Fibroblast of villous mesenchyme (primary cell): ENCODE data around the gene KCND1. TPM values are rescaled to one million over a fixed set of nuclear protein-coding genes. Genes with fewer than 3 reads are reported as not detected.

Experiments used
- DNase-seq: peaks from one replicate; pipeline ENCODE4 v3.0.0-alpha.2; 2010; ENCODE audit warnings: low read depth
- H3K4me3 ChIP-seq: 2 replicates; pipeline ENCODE4 v1.5.1; 2011; ENCODE audit warnings: low read depth, mild to moderate bottlenecking, low read length
- total RNA-seq: library from RNA; depleted of rRNA; stranded (reverse); fragments of >200 nt; gene quantifications from 2 replicates; pipeline ENCODE4 v1.2.3, GENCODE V29; 2012
- TF ChIP-seq, protein P1 (sequence below): IDR thresholded peaks from 2 replicates; pipeline ENCODE4 v1.5.1; 2012; ENCODE audit warnings: low read depth, mild to moderate bottlenecking, low read length; ENCODE audit not compliant: insufficient read depth

The KCND1 gene
- total RNA-seq, 1 donor: 2.6 TPM

DNA sequence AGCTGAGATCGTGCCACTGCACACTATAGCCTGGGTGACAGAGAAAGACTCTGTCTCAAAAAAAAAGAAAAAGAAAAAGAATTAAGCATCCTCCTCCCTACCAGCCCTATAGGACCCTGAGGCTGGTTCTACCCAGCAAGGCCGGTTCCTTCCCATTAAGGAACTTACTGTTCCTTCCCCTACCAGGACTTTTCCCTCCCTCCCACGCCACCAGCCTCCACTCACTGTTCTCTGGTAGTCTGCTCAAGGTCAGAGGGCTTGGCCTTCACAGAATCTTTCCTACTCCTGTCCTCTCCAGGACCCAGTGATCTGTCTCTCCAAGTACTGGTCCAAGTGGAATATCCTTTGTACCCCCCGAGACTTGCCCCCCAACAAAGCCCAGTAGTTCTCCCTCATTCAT lies 29.0 kb upstream of the KCND1 start:
- H3K4me3 ChIP-seq: no peak overlapping the region
- no peak for DNase-seq
- TF ChIP-seq, protein P1, sequence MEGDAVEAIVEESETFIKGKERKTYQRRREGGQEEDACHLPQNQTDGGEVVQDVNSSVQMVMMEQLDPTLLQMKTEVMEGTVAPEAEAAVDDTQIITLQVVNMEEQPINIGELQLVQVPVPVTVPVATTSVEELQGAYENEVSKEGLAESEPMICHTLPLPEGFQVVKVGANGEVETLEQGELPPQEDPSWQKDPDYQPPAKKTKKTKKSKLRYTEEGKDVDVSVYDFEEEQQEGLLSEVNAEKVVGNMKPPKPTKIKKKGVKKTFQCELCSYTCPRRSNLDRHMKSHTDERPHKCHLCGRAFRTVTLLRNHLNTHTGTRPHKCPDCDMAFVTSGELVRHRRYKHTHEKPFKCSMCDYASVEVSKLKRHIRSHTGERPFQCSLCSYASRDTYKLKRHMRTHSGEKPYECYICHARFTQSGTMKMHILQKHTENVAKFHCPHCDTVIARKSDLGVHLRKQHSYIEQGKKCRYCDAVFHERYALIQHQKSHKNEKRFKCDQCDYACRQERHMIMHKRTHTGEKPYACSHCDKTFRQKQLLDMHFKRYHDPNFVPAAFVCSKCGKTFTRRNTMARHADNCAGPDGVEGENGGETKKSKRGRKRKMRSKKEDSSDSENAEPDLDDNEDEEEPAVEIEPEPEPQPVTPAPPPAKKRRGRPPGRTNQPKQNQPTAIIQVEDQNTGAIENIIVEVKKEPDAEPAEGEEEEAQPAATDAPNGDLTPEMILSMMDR: no peak

DNA sequence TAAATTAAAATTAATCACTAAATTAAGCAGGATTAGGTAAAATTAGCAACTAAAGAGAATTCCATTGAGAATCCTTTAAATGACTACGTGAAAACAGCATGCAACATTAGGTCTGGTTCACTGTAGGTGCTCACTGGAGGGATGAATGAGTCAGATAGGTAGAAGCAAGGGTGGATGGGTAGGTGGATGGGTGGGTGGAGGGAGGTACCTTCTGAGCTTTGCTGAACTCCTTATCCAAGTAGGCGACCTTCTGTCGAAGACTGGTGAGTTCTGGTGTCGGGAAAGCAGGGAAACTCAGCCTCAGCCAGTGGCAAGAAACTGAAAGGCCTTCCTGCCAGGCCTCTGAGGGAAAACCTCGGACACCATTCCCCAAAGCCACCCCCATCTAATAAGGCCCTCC lies 27.4 kb upstream of the KCND1 start:
- TF ChIP-seq, protein P1: no peak
- no peak for DNase-seq
- no peak overlapping the region for H3K4me3 ChIP-seq

DNA sequence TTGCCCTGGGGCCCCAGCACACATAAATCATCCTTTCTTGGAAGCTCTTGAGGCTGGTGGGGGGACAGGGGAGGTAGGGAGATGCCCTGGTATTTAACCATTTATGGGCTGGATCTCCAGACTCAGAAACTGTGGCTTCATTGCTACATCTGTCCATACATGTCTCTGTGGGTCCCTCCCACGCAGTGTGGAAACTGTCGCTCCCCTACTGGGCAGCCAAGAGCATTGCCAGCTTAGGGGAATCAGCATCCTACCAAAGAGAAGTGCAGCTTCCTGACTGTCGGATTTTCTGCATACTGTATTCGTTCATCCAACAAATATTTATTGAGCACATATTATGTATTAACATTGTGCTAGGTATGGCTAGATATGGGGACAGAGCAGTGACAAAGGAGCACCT lies 26.7 kb upstream of the KCND1 start:
- TF ChIP-seq, protein P1: no peak
- no peak for DNase-seq
- no peak overlapping the region for H3K4me3 ChIP-seq

DNA sequence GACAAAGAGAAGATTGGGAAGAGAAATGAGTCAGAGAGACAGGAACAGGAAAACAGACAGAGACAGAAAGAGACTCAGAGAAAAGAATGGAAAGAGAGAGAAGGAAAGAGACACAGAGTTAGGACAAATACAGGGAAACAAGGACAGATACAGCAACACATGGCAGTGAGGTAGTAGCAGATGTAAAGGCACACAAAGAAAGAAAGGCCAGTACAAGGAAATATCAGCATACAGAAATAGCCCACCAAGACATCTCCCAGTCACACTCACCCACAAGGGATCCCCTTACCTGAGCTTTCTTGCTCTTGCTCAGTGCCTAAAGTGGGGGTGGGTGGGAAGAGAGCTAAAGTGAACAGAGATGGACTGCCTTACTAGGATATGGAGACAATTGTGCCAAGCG lies 26.2 kb upstream of the KCND1 start:
- DNase-seq: no peak
- no peak overlapping the region for H3K4me3 ChIP-seq
- TF ChIP-seq, protein P1: no peak

DNA sequence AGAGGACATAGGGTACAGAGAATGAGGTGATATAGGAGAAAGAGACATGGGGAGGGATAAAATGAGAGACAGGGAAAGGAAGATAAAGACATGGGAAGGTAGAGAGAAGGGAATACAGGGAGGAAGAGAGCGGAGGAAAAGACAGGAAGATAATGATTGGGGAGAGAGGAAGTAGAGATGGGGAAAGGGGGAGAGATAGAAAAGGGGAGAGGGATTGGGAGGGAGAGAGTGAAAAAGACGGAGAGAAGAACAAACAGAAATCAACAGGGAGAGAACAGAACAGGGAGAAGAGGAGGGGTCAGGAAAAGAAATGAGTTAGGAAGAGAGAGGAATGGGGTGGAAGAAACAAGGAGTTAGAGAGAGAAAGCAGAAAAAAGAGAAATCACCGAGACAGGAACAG lies 25.8 kb upstream of the KCND1 start:
- no peak for DNase-seq
- no peak overlapping the region for H3K4me3 ChIP-seq
- TF ChIP-seq, protein P1: no peak

DNA sequence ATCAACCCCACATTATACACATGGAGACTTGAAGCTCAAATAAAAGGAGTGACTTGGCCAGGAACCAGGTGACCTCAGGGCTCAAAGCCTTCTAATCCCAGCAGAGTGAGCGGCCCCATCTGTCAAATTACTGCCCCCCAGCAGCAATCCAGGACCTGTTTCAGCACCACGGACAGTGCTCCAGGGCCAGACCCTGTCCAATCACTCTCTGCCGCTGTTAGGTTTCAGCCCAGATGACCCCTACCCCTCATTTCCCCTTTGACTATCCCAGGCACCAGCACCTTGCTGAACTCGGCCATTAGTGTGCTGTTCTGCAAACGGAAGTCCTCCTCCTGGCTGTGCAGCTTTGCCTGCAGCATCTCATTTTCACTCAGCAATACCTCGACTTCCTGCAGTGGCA lies 25.3 kb upstream of the KCND1 start:
- no peak overlapping the region for H3K4me3 ChIP-seq
- DNase-seq: no peak

DNA sequence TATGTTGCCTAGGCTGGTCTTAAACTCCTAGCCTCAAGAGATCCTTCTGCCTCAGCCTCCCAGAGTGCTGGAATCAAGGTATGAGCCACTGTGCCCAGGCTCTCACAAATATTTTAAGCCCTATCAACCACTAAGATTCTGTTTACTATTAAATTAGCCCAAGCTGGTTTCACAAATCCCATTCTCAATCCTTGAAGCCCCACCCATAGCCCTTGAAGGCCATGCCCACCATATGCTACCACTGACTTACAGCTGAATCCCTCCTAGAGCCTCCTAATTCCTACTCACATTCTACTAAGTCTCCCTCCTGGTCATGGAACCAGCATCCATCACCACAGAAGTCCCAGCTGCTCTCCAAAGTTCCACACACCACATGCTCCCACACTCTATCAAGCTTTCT lies 20.7 kb upstream of the KCND1 start:
- H3K4me3 ChIP-seq: no peak overlapping the region
- no peak for DNase-seq
- TF ChIP-seq, protein P1: no peak

More for the DNA sequence above, 25.3 kb upstream of the KCND1 start:
- TF ChIP-seq, protein P1: no peak
